B cell (primary cell): Measurements from ENCODE around the gene CALD1. TPM values are rescaled to one million over a fixed set of nuclear protein-coding genes. Genes with fewer than 3 reads are reported as not detected.

Source experiments
- ATAC-seq: fragments of 200-7000 bp; cut with Tn5 transposase; one replicate; pipeline ENCODE4 v1.10.0; 2021; ENCODE audit warnings: low read depth, mild to moderate bottlenecking, moderate number of reproducible peaks, moderate library complexity
- CTCF ChIA-PET: fragments of 350-600 bp; sonication (Branson Sonifier 250); formaldehyde crosslinking; loops from one replicate; lab custom pipeline; 2021; ENCODE audit warnings: antibody characterized with exemption, inconsistent platforms; lab: Charles Lee
- POLR2A ChIA-PET: fragments of 350-600 bp; sonication (Branson Sonifier 250); formaldehyde crosslinking; loops from one replicate; lab custom pipeline; 2021; ENCODE audit warnings: antibody characterized with exemption; lab: Charles Lee
- DNase-seq: peaks from one replicate; pipeline ENCODE4 v3.0.0; 2013
- H2AFZ ChIP-seq: 2 replicates; pipeline ENCODE4 v1.6.1; 2012; ENCODE audit warnings: mild to moderate bottlenecking, low read depth, low read length; ENCODE audit not compliant: insufficient read depth, poor library complexity, severe bottlenecking
- H3K27ac ChIP-seq, 2 donors: 1 replicate in 1 of 2; 2 replicates in 1 of 2; pipeline ENCODE4 v1.5.1; 2012 to 2013; ENCODE audit warnings: low read length in 2 of 2, mild to moderate bottlenecking in 2 of 2, moderate library complexity in 1 of 2
- H3K27me3 ChIP-seq, 4 experiments: fragments of 200-600 bp in 1 of 4; sonication (generic) in 1 of 4; replicated peaks in 1 of 4; 1 replicate in 2 of 4; 2 replicates in 2 of 4; pipeline versions ENCODE4 v1.6.1 to v1.7.0; 2013 to 2016; ENCODE audit warnings: low read length in 3 of 4, mild to moderate bottlenecking in 2 of 4, mixed read lengths in 1 of 4, moderate library complexity in 1 of 4; ENCODE audit not compliant: insufficient read depth in 4 of 4, control insufficient read depth in 3 of 4; ENCODE audit errors: control extremely low read depth in 1 of 4
- H3K36me3 ChIP-seq, 2 experiments: replicated peaks in 1 of 2; 1 replicate in 1 of 2; 2 replicates in 1 of 2; pipeline versions ENCODE4 v1.6.1 to v1.7.1; 2013; ENCODE audit warnings: low read length in 1 of 2; ENCODE audit not compliant: insufficient read depth in 2 of 2, control insufficient read depth in 1 of 2; ENCODE audit errors: control extremely low read depth in 1 of 2, extremely low read depth in 1 of 2
- H3K4me1 ChIP-seq, 2 donors: fragments of 200-600 bp in 1 of 2; sonication (generic) in 1 of 2; 1 replicate in 1 of 2; 2 replicates in 1 of 2; pipeline versions ENCODE4 v1.5.1 to v1.6.1; 2013 to 2017; ENCODE audit warnings: low read length in 2 of 2; ENCODE audit not compliant: control insufficient read depth in 2 of 2, insufficient read depth in 2 of 2
- H3K4me2 ChIP-seq: replicated peaks from 2 replicates; pipeline ENCODE3; 2012; ENCODE audit warnings: mild to moderate bottlenecking, low read depth, low read length; ENCODE audit not compliant: poor library complexity, severe bottlenecking
- H3K4me3 ChIP-seq, 5 experiments: fragments of 200-600 bp in 1 of 5; sonication (generic) in 1 of 5; 1 replicate in 3 of 5; 2 replicates in 2 of 5; pipeline versions ENCODE4 v1.5.1 to v1.7.0; 2011 to 2016; ENCODE audit warnings: low read length in 4 of 5, mild to moderate bottlenecking in 4 of 5, low read depth in 2 of 5, control low read depth in 1 of 5, moderate library complexity in 1 of 5; ENCODE audit not compliant: insufficient read depth in 1 of 5; ENCODE audit errors: control extremely low read depth in 1 of 5, extremely low read depth in 1 of 5
- H3K79me2 ChIP-seq: fragments of 200-600 bp; sonication (generic); one replicate; pipeline ENCODE4 v1.6.0; 2016; ENCODE audit warnings: low read length; ENCODE audit not compliant: control insufficient read depth, insufficient read depth
- H3K9ac ChIP-seq: fragments of 200-600 bp; sonication (generic); 2 replicates; pipeline ENCODE4 v1.6.1; 2017; ENCODE audit warnings: mild to moderate bottlenecking, low read length, moderate library complexity
- H3K9me3 ChIP-seq, 3 donors: one replicate each; pipeline versions ENCODE4 v1.6.1 to v1.7.1; 2013; ENCODE audit warnings: low read length in 2 of 3; ENCODE audit not compliant: control insufficient read depth in 2 of 3, insufficient read depth in 1 of 3; ENCODE audit errors: control extremely low read depth in 1 of 3
- H4K20me1 ChIP-seq: 2 replicates; pipeline ENCODE4 v1.6.0; 2012; ENCODE audit warnings: mild to moderate bottlenecking, low read length; ENCODE audit not compliant: insufficient read depth, control insufficient read depth, poor library complexity, severe bottlenecking
- H3K27ac Mint-ChIP-seq: one replicate; pipeline ENCODE4 v1.8.0; 2021; ENCODE audit warnings: mixed read lengths
- H3K27me3 Mint-ChIP-seq: one replicate; pipeline ENCODE4 v1.8.0; 2021; ENCODE audit warnings: mixed read lengths
- H3K4me1 Mint-ChIP-seq: one replicate; pipeline ENCODE4 v1.8.0; 2021; ENCODE audit warnings: mixed read lengths
- H3K4me3 Mint-ChIP-seq: one replicate; pipeline ENCODE4 v1.8.0; 2021; ENCODE audit warnings: mixed read lengths
- H3K9me3 Mint-ChIP-seq: one replicate; pipeline ENCODE4 v1.8.0; 2022; ENCODE audit warnings: mixed read lengths; ENCODE audit not compliant: insufficient read depth
- CTCF ChIP-seq: fragments of 200-600 bp; IDR thresholded peaks from one replicate; pipeline ENCODE4 v1.8.0; 2022; ENCODE audit warnings: antibody characterized with exemption, mild to moderate bottlenecking
- EZH2 ChIP-seq: IDR thresholded peaks from 2 replicates; pipeline ENCODE4 v1.6.1; 2012; ENCODE audit warnings: borderline replicate concordance, low read depth, mild to moderate bottlenecking, moderate library complexity, low read length; ENCODE audit not compliant: insufficient read depth, poor library complexity, severe bottlenecking
- WGBS: methylation state at CpG from one replicate; pipeline ENCODE4 v1.1.5; 2013; ENCODE audit warnings: missing lambda C conversion rate; ENCODE audit not compliant: insufficient coverage; 5-methylcytosine and 5-hydroxymethylcytosine counted together
- intact Hi-C: fragments of 100-400 bp; cut with micrococcal nuclease; formaldehyde crosslinking; loops from one replicate; pipeline ENCODE4 v1.10.0; 2022
- polyA plus RNA-seq: library from polyadenylated mRNA; depleted of rRNA; stranded (reverse); fragments of >200 nt; gene quantifications from 2 replicates; pipeline ENCODE4 v1.2.3, GENCODE V29; 2012
- total RNA-seq, 2 donors: library from RNA; stranded (reverse); fragments of 120-200 nt in 1 of 2; gene quantifications; 1 replicate in 1 of 2; 2 replicates in 1 of 2; pipeline versions ENCODE4 v1.2.3 to v1.2.4, GENCODE V29; 2013 to 2022

The CALD1 gene
- total and polyA plus RNA-seq, 2 donors (not counting 1 experiment from before 2014, with no cell fraction given) = 0.18 to 0.69 TPM

- H3K27ac ChIP-seq = no peak overlapping the region
- H3K4me3 ChIP-seq = no peak overlapping the region
- DNase-seq (no peak), ATAC-seq (no peak)
- 97% methylated on average over 3 of the region's 7 CpGs for WGBS
- no peaks in the 10 kb centered on the region for H4K20me1 ChIP-seq
- no peaks in the 10 kb centered on the region for H3K79me2 ChIP-seq
- ChIA-PET CTCF (no interaction called here), POLR2A (no interaction called here)
- H3K9ac ChIP-seq = no peak overlapping the region
- no peaks in the 10 kb centered on the region for H3K36me3 ChIP-seq
- no peak overlapping the region for H3K4me2 ChIP-seq
- no peak overlapping the region for H2AFZ ChIP-seq
- TF ChIP-seq CTCF (no peak), EZH2 (no peak)
- H3K27me3 ChIP-seq = peaks cover 0 to 18% (median 6%) of the 10 kb centered on the region in 4 experiments
- H3K4me3 Mint-ChIP-seq = no peak overlapping the region
- no peak overlapping the region for H3K27ac Mint-ChIP-seq
- H3K9me3 Mint-ChIP-seq = peaks cover 5% of the 10 kb centered on the region
- H3K27me3 Mint-ChIP-seq = peaks cover 34% of the 10 kb centered on the region
- intact Hi-C loops = no loop called here
- peaks cover 3 to 12% (median 10%) of the 10 kb centered on the region in 3 donors for H3K9me3 ChIP-seq
- H3K4me1 Mint-ChIP-seq = peaks cover 3% of the 10 kb centered on the region
- no peaks in the 10 kb centered on the region for H3K4me1 ChIP-seq
Observed at GRCh38 chr7:134893920-134894319, 114.5 kb downstream of the CALD1 start.

- intact Hi-C loops = no loop called here
- no peak overlapping the region for H3K4me3 Mint-ChIP-seq
- no peak for TF ChIP-seq EZH2
- TF ChIP-seq CTCF = no peak
- Histone ChIP-seq H3K4me1 (no peaks in the 10 kb centered on the region), H3K9me3 (peaks cover 3 to 12% (median 10%) of the 10 kb centered on the region in 3 donors), H3K27me3 (peaks cover 0 to 18% (median 6%) of the 10 kb centered on the region in 4 experiments), H3K79me2 (no peaks in the 10 kb centered on the region), H3K27ac (no peak overlapping the region), H3K9ac (no peak overlapping the region), H4K20me1 (no peaks in the 10 kb centered on the region), H2AFZ (no peak overlapping the region), H3K4me3 (no peak overlapping the region), H3K4me2 (no peak overlapping the region), H3K36me3 (no peaks in the 10 kb centered on the region)
- ATAC-seq = no peak
- ChIA-PET POLR2A (no interaction called here), CTCF (no interaction called here)
- peaks cover 3% of the 10 kb centered on the region for H3K4me1 Mint-ChIP-seq
- peaks cover 5% of the 10 kb centered on the region for H3K9me3 Mint-ChIP-seq
- no peak for DNase-seq
- H3K27ac Mint-ChIP-seq = no peak overlapping the region
- WGBS = no CpG with 5 or more reads among the region's 1 CpG
- peaks cover 34% of the 10 kb centered on the region for H3K27me3 Mint-ChIP-seq
Observed at GRCh38 chr7:134894928-134895327, 115.5 kb downstream of the CALD1 start.
